GM18520 (cell line): ENCODE results near the gene SLC1A4.
"Not testable (repeated sequence)": the region's sequence is repeated elsewhere in the genome, so short reads cannot be mapped to it uniquely, and the experiment has no call there.

Source experiments
- ATAC-seq: cut with Tn5 transposase; IDR thresholded peaks from one replicate; pipeline ENCODE4 v1.9.1; 2021; ENCODE audit not compliant: unreplicated experiment

SLC1A4 gene

GRCh38 chr2:65025453-65026123, 36.4 kb downstream of the SLC1A4 start:
- no peak for ATAC-seq

GRCh38 chr2:65026154-65026553, 37.0 kb downstream of the SLC1A4 start:
- no peak for ATAC-seq

GRCh38 chr2:65026704-65027464, 37.7 kb downstream of the SLC1A4 start:
- no peak for ATAC-seq

GRCh38 chr2:65027616-65028244, 38.5 kb downstream of the SLC1A4 start:
- no peak for ATAC-seq

GRCh38 chr2:65030476-65031332, 41.5 kb downstream of the SLC1A4 start:
- ATAC-seq = peak; percentile 33

GRCh38 chr2:65031341-65032018, 42.3 kb downstream of the SLC1A4 start:
- peak; percentile 26 for ATAC-seq

GRCh38 chr2:65032019-65032975, 43.1 kb downstream of the SLC1A4 start:
- ATAC-seq = no peak

- ATAC-seq = no peak
Observed at GRCh38 chr2:65033178-65033577, 44.0 kb downstream of the SLC1A4 start.

GRCh38 chr2:65033667-65034066, 44.5 kb downstream of the SLC1A4 start:
- ATAC-seq = not testable (repeated sequence)

GRCh38 chr2:65035351-65035943, 46.2 kb downstream of the SLC1A4 start:
- no peak for ATAC-seq

GRCh38 chr2:65037178-65037577, 48.0 kb downstream of the SLC1A4 start:
- no peak for ATAC-seq

GRCh38 chr2:65039640-65040039, 50.4 kb downstream of the SLC1A4 start:
- ATAC-seq = no peak

- ATAC-seq = peak; percentile 74
Observed at GRCh38 chr2:65040400-65041261, 51.4 kb downstream of the SLC1A4 start.

- no peak for ATAC-seq
Observed at GRCh38 chr2:65043001-65043400, 53.8 kb downstream of the SLC1A4 start.

- ATAC-seq = no peak
Observed at GRCh38 chr2:65044097-65044735, 55.0 kb downstream of the SLC1A4 start.

GRCh38 chr2:65045651-65046050, 56.5 kb downstream of the SLC1A4 start:
- ATAC-seq = no peak

- no peak for ATAC-seq
Observed at GRCh38 chr2:65046633-65047407, 57.6 kb downstream of the SLC1A4 start.
